ENCODE data around the gene CILP2. TPM values are rescaled to one million over a fixed set of nuclear protein-coding genes. Genes with fewer than 3 reads are reported as not detected.

The CILP2 gene
- polyA plus RNA-seq, 1 of the 3 experiments (the other 2 are of a cell fraction): 1.9 TPM

DNA sequence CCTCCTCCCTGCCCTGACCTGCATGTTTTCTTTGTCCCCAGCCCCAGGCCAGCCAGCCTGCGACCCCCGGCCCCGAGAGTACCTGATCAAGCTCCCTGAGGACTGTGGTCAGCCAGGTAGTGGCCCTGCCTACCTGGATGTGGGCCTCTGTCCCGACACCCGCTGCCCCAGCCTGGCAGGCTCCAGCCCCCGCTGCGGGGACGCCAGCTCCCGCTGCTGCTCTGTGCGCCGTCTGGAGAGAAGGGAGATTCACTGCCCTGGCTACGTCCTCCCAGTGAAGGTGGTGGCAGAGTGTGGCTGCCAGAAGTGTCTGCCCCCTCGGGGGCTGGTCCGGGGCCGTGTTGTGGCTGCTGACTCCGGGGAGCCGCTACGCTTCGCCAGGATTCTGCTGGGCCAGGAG lies 5.6 kb downstream of the CILP2 start:
- Histone ChIP-seq H3K36me3 (replicated peaks in 1 of 2; ENCODE audit: control insufficient read depth in 1 of 2, insufficient read depth in 2 of 2, low read length in 1 of 2) (no peaks in the 10 kb centered on the region), H3F3A (replicated peaks; ENCODE audit: insufficient read depth) (no peaks in the 10 kb centered on the region), H2AFZ (ENCODE audit: low read depth) (no peak overlapping the region), H3K9ac (no peak overlapping the region), H3K27ac (ENCODE audit: low read depth in 2 of 2, low read length in 1 of 2) (no peak overlapping the region), H3K4me3 (ENCODE audit: low read depth in 2 of 2, low read length in 1 of 2) (no peak overlapping the region), H3K9me3 (no peaks in the 10 kb centered on the region), H3K4me2 (no peak overlapping the region), H3K27me3 (ENCODE audit: insufficient read depth) (no peaks in the 10 kb centered on the region), H3K79me2 (ENCODE audit: insufficient read depth) (no peaks in the 10 kb centered on the region), H3K9me2 (no peaks in the 10 kb centered on the region), H3K4me1 (ENCODE audit: control insufficient read depth in 1 of 2, insufficient read depth in 2 of 2, low read depth in 1 of 2, low read length in 1 of 2) (peaks cover 0 to 29% of the 10 kb centered on the region in 2 experiments; a peak in 1 of 4 replicates), H4K20me1 (ENCODE audit: insufficient read depth) (no peaks in the 10 kb centered on the region)
- TF ChIP-seq GABPA (IDR thresholded peaks at IDR 0.05; ENCODE audit: low read depth) (no peak), RCOR1 (IDR thresholded peaks at IDR 0.05; ENCODE audit: low read length) (no peak), NFIC (IDR thresholded peaks at IDR 0.05; ENCODE audit: borderline replicate concordance) (no peak), RAD21 (IDR thresholded peaks at IDR 0.05; ENCODE audit: low read length) (no peak), EZH2phosphoT487 (IDR thresholded peaks at IDR 0.05; ENCODE audit: borderline replicate concordance, low read depth) (no peak), TEAD4 (IDR thresholded peaks at IDR 0.05; ENCODE audit: borderline replicate concordance, insufficient read depth) (no peak), MEF2A (IDR thresholded peaks at IDR 0.05; ENCODE audit: borderline replicate concordance, low read depth) (no peak), JUND (IDR thresholded peaks at IDR 0.05) (no peak)
- TF ChIP-seq, protein P1, sequence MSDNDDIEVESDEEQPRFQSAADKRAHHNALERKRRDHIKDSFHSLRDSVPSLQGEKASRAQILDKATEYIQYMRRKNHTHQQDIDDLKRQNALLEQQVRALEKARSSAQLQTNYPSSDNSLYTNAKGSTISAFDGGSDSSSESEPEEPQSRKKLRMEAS (IDR thresholded peaks at IDR 0.05; ENCODE audit: low read depth): no peak
- no peak for DNase-seq
- 86% methylated on average over 7 of the region's 19 CpGs for WGBS (ENCODE audit: low lambda C conversion rate)
- ChIA-PET POLR2A (no interaction called here), CTCF (interaction anchor here (1.0 to 1.7 kb wide), 3 partner anchors 11 to 100 kb away, joined by 3 to 5 read pairs (median 4); partner anchors contain the start of gene GMIP)

DNA sequence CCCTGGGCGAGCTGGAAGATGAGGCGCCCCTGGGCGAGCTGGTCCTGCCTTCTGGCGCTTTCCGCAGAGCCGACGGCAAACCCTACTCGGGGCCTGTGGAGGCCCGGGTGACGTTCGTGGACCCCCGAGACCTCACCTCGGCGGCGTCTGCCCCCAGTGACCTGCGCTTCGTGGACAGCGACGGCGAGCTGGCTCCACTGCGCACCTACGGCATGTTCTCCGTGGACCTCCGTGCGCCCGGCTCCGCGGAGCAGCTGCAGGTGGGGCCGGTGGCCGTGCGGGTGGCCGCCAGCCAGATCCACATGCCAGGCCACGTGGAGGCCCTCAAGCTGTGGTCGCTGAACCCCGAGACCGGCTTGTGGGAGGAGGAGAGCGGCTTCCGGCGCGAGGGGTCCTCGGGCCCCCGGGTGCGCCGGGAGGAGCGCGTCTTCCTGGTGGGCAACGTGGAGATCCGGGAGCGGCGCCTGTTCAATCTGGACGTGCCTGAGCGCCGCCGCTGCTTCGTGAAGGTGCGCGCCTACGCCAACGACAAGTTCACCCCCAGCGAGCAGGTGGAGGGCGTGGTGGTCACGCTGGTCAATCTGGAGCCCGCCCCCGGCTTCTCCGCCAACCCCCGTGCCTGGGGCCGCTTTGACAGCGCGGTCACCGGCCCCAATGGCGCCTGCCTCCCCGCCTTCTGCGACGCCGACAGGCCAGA lies 6.3 kb downstream of the CILP2 start:
- CTCF ChIA-PET: interaction anchor here (0.8 to 2.0 kb wide), 2 partner anchors 10 to 12 kb away, joined by 3 to 8 read pairs (median 4); no protein-coding TSS in a partner anchor
- Histone ChIP-seq H3K9me3 (no peaks in the 10 kb centered on the region), H3F3A (replicated peaks; ENCODE audit: insufficient read depth) (no peaks in the 10 kb centered on the region), H3K79me2 (ENCODE audit: insufficient read depth) (no peaks in the 10 kb centered on the region), H3K27me3 (ENCODE audit: insufficient read depth) (no peaks in the 10 kb centered on the region), H3K4me3 (ENCODE audit: low read depth in 2 of 2, low read length in 1 of 2) (no peak overlapping the region), H4K20me1 (ENCODE audit: insufficient read depth) (no peaks in the 10 kb centered on the region), H3K4me1 (ENCODE audit: control insufficient read depth in 1 of 2, insufficient read depth in 2 of 2, low read depth in 1 of 2, low read length in 1 of 2) (peaks cover 0 to 26% of the 10 kb centered on the region in 2 experiments; a peak in 1 of 4 replicates), H2AFZ (ENCODE audit: low read depth) (no peak overlapping the region), H3K4me2 (no peak overlapping the region), H3K9me2 (no peaks in the 10 kb centered on the region), H3K36me3 (replicated peaks in 1 of 2; ENCODE audit: control insufficient read depth in 1 of 2, insufficient read depth in 2 of 2, low read length in 1 of 2) (no peaks in the 10 kb centered on the region), H3K27ac (ENCODE audit: low read depth in 2 of 2, low read length in 1 of 2) (no peak overlapping the region), H3K9ac (no peak overlapping the region)
- 92% methylated on average over 47 of the region's 75 CpGs for WGBS (ENCODE audit: low lambda C conversion rate)
- TF ChIP-seq TCF12 (IDR thresholded peaks at IDR 0.05): no peak
- TF ChIP-seq, protein P2, sequence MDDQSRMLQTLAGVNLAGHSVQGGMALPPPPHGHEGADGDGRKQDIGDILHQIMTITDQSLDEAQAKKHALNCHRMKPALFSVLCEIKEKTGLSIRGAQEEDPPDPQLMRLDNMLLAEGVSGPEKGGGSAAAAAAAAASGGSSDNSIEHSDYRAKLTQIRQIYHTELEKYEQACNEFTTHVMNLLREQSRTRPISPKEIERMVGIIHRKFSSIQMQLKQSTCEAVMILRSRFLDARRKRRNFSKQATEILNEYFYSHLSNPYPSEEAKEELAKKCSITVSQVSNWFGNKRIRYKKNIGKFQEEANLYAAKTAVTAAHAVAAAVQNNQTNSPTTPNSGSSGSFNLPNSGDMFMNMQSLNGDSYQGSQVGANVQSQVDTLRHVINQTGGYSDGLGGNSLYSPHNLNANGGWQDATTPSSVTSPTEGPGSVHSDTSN (IDR thresholded peaks at IDR 0.05): no peak
- TF ChIP-seq TAF1 (IDR thresholded peaks at IDR 0.05; ENCODE audit: borderline replicate concordance, low read depth, low read length): no peak
- TF ChIP-seq EZH2phosphoT487 (IDR thresholded peaks at IDR 0.05; ENCODE audit: borderline replicate concordance, low read depth): no peak
- TF ChIP-seq, protein P3, sequence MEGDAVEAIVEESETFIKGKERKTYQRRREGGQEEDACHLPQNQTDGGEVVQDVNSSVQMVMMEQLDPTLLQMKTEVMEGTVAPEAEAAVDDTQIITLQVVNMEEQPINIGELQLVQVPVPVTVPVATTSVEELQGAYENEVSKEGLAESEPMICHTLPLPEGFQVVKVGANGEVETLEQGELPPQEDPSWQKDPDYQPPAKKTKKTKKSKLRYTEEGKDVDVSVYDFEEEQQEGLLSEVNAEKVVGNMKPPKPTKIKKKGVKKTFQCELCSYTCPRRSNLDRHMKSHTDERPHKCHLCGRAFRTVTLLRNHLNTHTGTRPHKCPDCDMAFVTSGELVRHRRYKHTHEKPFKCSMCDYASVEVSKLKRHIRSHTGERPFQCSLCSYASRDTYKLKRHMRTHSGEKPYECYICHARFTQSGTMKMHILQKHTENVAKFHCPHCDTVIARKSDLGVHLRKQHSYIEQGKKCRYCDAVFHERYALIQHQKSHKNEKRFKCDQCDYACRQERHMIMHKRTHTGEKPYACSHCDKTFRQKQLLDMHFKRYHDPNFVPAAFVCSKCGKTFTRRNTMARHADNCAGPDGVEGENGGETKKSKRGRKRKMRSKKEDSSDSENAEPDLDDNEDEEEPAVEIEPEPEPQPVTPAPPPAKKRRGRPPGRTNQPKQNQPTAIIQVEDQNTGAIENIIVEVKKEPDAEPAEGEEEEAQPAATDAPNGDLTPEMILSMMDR (IDR thresholded peaks at IDR 0.05): no peak
- TF ChIP-seq TEAD4 (IDR thresholded peaks at IDR 0.05; ENCODE audit: borderline replicate concordance, insufficient read depth): no peak
- POLR2A ChIA-PET: no interaction called here
- no peak for DNase-seq
